22Rv1 (cell line): Measurements from ENCODE around the gene ARID1B.

Source experiments
- ZFX ChIP-seq: fragments of 450-650 bp; IDR thresholded peaks from 2 replicates; pipeline ENCODE4 v1.6.1; 2017; ENCODE audit warnings: antibody characterized with exemption, borderline replicate concordance
- TF ChIP-seq, protein P1 (sequence below): fragments of 450-650 bp; IDR thresholded peaks from 2 replicates; pipeline ENCODE4 v1.5.1; 2017; ENCODE audit warnings: mild to moderate bottlenecking

DNA sequence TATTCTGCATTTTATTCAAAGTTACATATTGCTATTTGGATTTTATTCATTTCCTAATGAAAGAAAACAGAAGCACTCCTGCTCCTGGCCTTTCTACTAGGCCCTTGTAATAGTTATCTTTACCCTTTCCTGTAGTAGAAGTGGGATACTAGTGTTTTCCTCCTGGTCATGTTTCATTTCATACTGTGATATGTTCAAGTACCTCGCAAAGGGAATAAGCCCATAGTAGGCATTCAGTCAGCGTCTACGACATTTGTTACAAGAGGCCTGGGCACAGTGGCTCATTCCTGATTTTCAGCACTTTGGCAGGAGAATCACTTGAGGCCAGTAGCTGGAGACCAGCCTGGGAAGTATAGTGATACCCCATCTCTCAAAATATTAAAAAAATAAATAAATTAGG lies 154.1 kb downstream of the ARID1B start:
- TF ChIP-seq, protein P1, sequence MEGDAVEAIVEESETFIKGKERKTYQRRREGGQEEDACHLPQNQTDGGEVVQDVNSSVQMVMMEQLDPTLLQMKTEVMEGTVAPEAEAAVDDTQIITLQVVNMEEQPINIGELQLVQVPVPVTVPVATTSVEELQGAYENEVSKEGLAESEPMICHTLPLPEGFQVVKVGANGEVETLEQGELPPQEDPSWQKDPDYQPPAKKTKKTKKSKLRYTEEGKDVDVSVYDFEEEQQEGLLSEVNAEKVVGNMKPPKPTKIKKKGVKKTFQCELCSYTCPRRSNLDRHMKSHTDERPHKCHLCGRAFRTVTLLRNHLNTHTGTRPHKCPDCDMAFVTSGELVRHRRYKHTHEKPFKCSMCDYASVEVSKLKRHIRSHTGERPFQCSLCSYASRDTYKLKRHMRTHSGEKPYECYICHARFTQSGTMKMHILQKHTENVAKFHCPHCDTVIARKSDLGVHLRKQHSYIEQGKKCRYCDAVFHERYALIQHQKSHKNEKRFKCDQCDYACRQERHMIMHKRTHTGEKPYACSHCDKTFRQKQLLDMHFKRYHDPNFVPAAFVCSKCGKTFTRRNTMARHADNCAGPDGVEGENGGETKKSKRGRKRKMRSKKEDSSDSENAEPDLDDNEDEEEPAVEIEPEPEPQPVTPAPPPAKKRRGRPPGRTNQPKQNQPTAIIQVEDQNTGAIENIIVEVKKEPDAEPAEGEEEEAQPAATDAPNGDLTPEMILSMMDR, result no peak
- TF ChIP-seq ZFX, result no peak
